GM19372 (cell line): Measurements from ENCODE around the gene TRMU.

Experiments used
- ATAC-seq: cut with Tn5 transposase; IDR thresholded peaks from one replicate; pipeline ENCODE4 v1.9.1; 2021; ENCODE audit warnings: mild to moderate bottlenecking, low read depth, moderate library complexity; ENCODE audit not compliant: unreplicated experiment

TRMU gene

DNA sequence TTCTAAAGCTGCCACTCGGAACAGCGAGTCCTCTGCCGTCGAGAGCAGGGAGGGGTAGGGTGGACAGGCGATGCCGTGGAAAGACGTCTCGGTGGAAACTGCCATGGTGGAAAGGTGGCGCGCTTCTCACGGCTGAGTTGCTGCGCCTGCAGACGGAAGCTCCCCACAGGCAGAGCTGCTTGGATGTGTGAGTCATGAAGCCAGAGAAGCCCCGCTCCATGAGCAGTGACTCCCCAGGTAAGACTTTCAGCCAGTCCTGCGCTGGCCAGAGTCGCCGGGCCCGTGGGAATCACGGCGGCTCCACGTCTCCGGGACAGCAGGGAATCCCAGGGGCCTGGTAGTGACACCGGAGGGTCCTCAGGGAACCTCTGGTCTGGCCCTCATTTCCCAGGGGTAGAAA, 4.0 kb upstream of the TRMU start:
- no peak for ATAC-seq

- no peak for ATAC-seq
Observed at GRCh38 chr22:46336119-46337078, 885 bp downstream of the TRMU start.

DNA sequence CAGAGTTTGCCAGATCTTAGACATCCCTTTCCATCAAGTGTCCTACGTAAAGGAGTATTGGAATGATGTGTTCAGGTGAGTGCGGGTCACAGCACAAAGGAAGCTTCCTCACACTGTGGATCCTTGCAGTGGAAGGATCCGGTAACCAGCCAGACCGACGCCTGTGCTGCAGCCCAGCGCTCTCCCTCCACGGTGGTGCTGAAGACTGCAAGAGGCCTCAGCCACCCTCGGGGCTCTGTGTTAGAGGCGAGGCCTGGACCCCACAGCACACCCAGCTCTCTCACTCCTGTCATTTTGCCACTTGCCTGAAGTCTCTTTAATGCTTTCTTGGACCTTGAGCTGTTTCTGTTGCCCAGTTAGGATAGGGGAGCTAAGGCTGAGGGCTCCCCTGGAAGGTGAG, 2.4 kb downstream of the TRMU start:
- no peak for ATAC-seq

- no peak for ATAC-seq
Observed at GRCh38 chr22:46338636-46339035, 3.1 kb downstream of the TRMU start.

DNA sequence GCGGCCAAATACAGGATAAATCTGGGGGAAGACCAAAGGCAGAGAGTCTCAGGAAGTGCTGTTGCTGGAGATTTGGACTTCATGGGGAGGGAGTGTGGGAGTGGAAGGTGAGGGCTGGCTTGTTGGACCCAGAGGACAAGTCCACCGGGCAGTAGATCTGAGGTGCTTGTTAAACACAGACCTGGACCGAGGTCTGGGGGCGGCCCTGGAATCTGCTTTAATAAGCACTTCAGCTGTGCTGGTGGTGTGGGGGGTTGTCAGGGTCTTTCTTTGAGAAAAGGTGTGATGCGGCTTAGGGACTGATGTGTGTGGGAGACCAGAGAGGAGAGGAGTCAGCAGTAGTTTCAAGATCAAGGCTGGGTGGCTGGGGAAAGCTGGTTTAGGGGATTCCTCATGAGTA, 4.4 kb downstream of the TRMU start:
- no peak for ATAC-seq

GRCh38 chr22:46340676-46341075, 5.2 kb downstream of the TRMU start:
- no peak for ATAC-seq

GRCh38 chr22:46346680-46347405, 11.3 kb downstream of the TRMU start:
- ATAC-seq, result no peak

GRCh38 chr22:46347646-46348045, 12.1 kb downstream of the TRMU start:
- no peak for ATAC-seq

GRCh38 chr22:46348099-46348695, 12.7 kb downstream of the TRMU start:
- ATAC-seq, result no peak

DNA sequence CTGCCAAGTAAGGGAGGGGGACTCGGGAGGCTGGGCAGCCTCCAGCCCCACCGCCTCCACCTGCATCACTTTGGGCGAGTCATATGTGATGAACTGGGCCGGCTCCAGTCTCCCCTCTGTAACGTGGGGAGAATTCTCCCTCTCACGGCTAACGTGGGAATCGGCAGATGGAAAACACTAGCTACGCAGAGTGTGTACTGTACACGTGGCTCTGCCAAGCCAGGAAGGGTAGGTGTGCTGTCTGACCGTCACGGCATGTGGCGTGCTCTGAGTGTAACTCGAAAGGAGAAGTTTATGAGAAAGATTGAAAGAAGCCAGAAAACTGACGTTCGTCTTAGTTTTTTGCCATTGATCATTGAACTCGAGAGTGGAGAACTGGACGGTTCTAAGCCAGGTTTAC, 13.7 kb downstream of the TRMU start:
- ATAC-seq, result no peak

- ATAC-seq, result no peak
Observed at GRCh38 chr22:46349681-46350080, 14.2 kb downstream of the TRMU start.

DNA sequence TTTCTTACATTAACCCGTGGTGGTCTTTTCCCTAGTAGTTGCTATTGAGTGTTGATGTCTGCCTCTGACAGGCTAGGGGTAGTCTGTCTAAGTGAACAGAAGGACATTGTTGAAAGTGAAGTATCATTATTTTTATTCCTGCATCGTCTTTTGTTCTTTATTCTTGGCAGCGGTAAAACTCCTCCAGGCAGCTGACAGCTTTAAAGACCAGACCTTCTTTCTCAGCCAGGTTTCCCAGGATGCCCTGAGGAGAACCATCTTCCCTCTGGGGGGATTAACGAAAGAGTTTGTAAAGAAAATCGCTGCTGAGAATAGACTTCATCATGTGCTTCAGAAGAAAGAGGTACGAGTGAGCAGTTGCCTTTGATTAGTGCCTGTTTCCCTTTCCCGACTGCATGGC, 14.6 kb downstream of the TRMU start:
- no peak for ATAC-seq

- no peak for ATAC-seq
Observed at GRCh38 chr22:46350646-46351045, 15.1 kb downstream of the TRMU start.

DNA sequence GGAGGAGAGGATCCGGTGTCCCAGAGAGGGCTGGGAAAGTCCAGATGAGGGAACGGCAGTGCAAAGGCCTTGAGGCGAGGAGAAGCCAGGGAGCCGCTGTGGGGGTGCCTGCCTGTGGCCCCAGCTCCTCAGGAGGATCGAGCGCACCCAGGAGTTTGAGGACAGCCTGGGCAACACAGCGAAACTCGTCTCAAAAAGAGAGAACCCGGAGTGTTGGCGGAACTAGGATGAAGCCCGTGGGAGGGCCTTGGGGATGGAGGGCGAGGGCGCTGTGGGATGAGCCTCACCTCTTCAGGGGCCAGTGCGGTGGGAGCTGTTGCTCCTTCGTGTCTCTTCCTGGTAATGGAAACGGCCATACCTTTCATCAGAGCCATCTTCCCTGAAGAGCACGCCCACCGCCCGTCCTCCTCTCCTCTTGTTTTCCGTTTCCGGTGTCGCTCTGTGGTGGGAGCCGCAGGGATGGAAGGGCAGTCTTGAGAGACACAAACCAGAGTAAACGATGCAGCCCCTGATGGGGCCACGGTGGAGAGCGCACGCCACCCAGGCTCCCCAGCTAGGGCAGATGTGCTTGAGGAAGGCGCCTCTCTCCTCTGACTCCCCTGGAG, 15.7 kb downstream of the TRMU start:
- ATAC-seq, result no peak

GRCh38 chr22:46351767-46352166, 16.3 kb downstream of the TRMU start:
- no peak for ATAC-seq

- ATAC-seq, result no peak
Observed at GRCh38 chr22:46352276-46352675, 16.8 kb downstream of the TRMU start.

GRCh38 chr22:46352691-46353386, 17.3 kb downstream of the TRMU start:
- ATAC-seq, result no peak

DNA sequence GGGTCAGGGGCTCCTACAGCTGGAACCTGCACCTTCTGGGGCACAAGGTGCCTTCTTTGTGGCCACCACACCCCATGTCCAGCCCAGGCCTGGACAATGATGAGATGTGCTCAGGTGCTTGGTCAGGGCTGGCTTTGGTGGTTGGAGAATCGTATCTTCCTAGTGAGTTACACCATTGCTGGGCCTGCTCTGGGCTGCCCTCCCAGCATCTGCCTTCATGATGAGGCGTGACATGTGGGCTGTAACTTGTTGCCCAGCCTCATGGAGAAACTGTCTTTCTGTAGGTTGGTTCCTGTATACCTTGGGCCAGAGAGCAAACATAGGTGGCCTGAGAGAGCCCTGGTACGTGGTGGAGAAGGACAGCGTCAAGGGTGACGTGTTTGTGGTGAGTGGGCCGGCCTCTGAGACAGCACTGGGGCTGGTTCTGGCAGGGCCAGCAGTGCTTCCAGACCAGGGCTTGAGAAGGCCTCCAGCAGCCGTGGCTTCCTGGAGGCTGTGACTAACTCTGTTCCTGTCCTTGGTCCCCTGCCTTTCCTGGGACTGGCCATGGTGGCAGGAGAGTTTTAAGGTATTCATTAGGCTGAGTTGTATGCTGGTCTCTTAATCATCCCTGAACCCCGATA, 18.1 kb downstream of the TRMU start:
- no peak for ATAC-seq

DNA sequence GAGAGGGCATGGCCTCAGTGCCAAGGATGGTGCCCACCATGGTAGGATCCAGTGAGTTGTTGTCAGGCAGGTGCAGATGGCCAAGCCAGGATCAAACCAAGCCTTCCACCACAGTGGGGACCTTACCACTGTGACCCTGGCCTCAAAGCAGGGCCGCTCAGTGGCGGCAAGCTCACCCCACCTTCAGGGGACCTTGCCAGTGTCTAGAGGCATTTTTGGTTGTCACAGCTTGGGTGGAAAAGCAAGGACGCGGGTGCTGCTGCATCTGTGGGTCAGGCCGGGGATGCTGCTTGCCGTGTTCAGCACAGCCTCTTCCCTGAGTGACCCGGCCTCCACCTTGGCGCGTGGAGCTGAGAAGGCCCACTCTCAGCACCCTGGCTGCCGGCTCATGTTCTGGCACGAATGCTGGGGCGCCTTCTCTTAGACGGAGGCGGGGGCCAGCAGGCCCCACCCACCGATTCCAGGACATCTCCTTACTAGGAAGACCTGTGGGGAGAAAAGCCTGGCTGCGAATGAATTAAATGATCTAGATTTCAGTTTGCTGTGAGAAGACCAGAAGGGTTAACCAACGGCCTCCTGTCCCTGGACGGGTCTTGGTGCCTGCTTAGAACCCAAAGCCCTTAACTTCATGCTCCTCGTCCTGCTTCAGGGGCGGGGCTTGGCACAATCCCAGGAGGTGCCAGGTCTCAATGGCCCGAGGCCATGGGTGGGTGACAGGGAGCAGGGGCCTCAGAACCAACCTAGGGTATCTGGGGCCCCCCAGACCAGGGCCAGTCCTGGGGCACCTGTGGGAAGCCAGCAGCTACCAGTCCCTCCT, 18.9 kb downstream of the TRMU start:
- no peak for ATAC-seq
